NAMALWA (cell line): ENCODE data around the gene MSANTD3.
"Not testable (repeated sequence)": the region's sequence is repeated elsewhere in the genome, so short reads cannot be mapped to it uniquely, and the experiment has no call there.

Experiments
- DNase-seq: peaks from one replicate; pipeline ENCODE4 v3.0.0-alpha.2; 2015; ENCODE audit warnings: low spot score

Gene MSANTD3

GRCh38 chr9:100426530-100427365, at the start of gene MSANTD3:
Gene MSANTD3 (plus strand): TSS chr9:100427143. CDS start chr9:100441939, 14,796 bp downstream.
- DNase-seq = peak; percentile 72

GRCh38 chr9:100379862-100380261, 47.1 kb upstream of the MSANTD3 start:
- DNase-seq = no peak

GRCh38 chr9:100392989-100393388, 34.0 kb upstream of the MSANTD3 start:
- DNase-seq = not testable (repeated sequence)

GRCh38 chr9:100394032-100394695, 32.8 kb upstream of the MSANTD3 start:
- no peak for DNase-seq

GRCh38 chr9:100394816-100395215, 32.1 kb upstream of the MSANTD3 start:
- no peak for DNase-seq

GRCh38 chr9:100396769-100397168, 30.2 kb upstream of the MSANTD3 start:
- DNase-seq = no peak

GRCh38 chr9:100397529-100398266, 29.2 kb upstream of the MSANTD3 start:
- DNase-seq = no peak

GRCh38 chr9:100401042-100401441, 25.9 kb upstream of the MSANTD3 start:
- DNase-seq = no peak

GRCh38 chr9:100406962-100407361, 20.0 kb upstream of the MSANTD3 start:
- DNase-seq = no peak

GRCh38 chr9:100408546-100409175, 18.3 kb upstream of the MSANTD3 start:
- peak; percentile 71 for DNase-seq

- no peak for DNase-seq
Measured at GRCh38 chr9:100409176-100409556, 17.8 kb upstream of the MSANTD3 start.

- DNase-seq = peak; percentile 96
Measured at GRCh38 chr9:100411472-100412283, 15.3 kb upstream of the MSANTD3 start.

GRCh38 chr9:100413839-100414420, 13.0 kb upstream of the MSANTD3 start:
- no peak for DNase-seq

GRCh38 chr9:100417815-100418214, 9.1 kb upstream of the MSANTD3 start:
- DNase-seq = no peak

- no peak for DNase-seq
Measured at GRCh38 chr9:100419166-100419565, 7.8 kb upstream of the MSANTD3 start.

GRCh38 chr9:100421116-100421515, 5.8 kb upstream of the MSANTD3 start:
- not testable (repeated sequence) for DNase-seq

GRCh38 chr9:100425758-100426157, 1.2 kb upstream of the MSANTD3 start:
- no peak for DNase-seq

- no peak for DNase-seq
Measured at GRCh38 chr9:100426189-100426529, 784 bp upstream of the MSANTD3 start.

- peak; percentile 43 for DNase-seq
Measured at GRCh38 chr9:100427366-100428263, 672 bp downstream of the MSANTD3 start.
